Activated T-cell treated with anti-CD3 and anti-CD28 coated beads, Interleukin-2, amount 50 U/mL, for 72 hours (primary cell): ENCODE data around the gene GRIK5. TPM values are rescaled to one million over a fixed set of nuclear protein-coding genes. Genes with fewer than 3 reads are reported as not detected.

Experiments
- ATAC-seq, 2 donors: fragments of 150-1000 bp; cut with Tn5 transposase; replicated peaks in 1 of 2; 2 replicates each; pipeline ENCODE4 v1.10.0; 2021; ENCODE audit warnings: moderate library complexity in 2 of 2, mild to moderate bottlenecking in 1 of 2
- DNase-seq, 2 donors: peaks; one replicate each; pipeline ENCODE4 v3.0.0; 2021 to 2022; ENCODE audit warnings: mixed read lengths in 1 of 2
- H3K27ac Mint-ChIP-seq: one replicate; pipeline ENCODE4 v1.8.0; 2022; ENCODE audit warnings: mild to moderate bottlenecking, moderate library complexity, mixed read lengths
- H3K27me3 Mint-ChIP-seq: one replicate; pipeline ENCODE4 v1.8.0; 2022; ENCODE audit warnings: low read depth, mixed read lengths
- H3K36me3 Mint-ChIP-seq, 2 donors: one replicate each; pipeline ENCODE4 v1.8.0; 2022; ENCODE audit warnings: mixed read lengths in 2 of 2, mild to moderate bottlenecking in 1 of 2; ENCODE audit not compliant: insufficient read depth in 2 of 2
- H3K4me1 Mint-ChIP-seq: one replicate; pipeline ENCODE4 v1.8.0; 2022; ENCODE audit warnings: low read depth, mixed read lengths
- H3K4me3 Mint-ChIP-seq, 2 donors: one replicate each; pipeline ENCODE4 v1.8.0; 2022; ENCODE audit warnings: mild to moderate bottlenecking in 2 of 2, mixed read lengths in 2 of 2, moderate library complexity in 2 of 2
- H3K9me3 Mint-ChIP-seq, 2 donors: one replicate each; pipeline ENCODE4 v1.8.0; 2022; ENCODE audit warnings: mixed read lengths in 2 of 2
- total RNA-seq, 2 donors: library from RNA; stranded (reverse); gene quantifications; one replicate each; pipeline ENCODE4 v1.2.3, GENCODE V29; 2022

Gene GRIK5
- total RNA-seq, 2 donors from 2014 or later = 1.1 to 3.8 TPM

- no peaks in the 10 kb centered on the region for H3K9me3 Mint-ChIP-seq
- peaks cover 33% of the 10 kb centered on the region for H3K4me1 Mint-ChIP-seq
- DNase-seq (no peak), ATAC-seq (no peak)
- H3K27ac Mint-ChIP-seq = no peak overlapping the region
- H3K36me3 Mint-ChIP-seq = peaks cover 3 to 18% of the 10 kb centered on the region in 2 donors
- no peak overlapping the region for H3K4me3 Mint-ChIP-seq
- no peaks in the 10 kb centered on the region for H3K27me3 Mint-ChIP-seq
These were observed 21.7 kb upstream of the GRIK5 start for GRCh38 chr19:42091742-42092141.

GRCh38 chr19:42091300-42091699 is 21.3 kb upstream of the GRIK5 start:
- ATAC-seq (no peak), DNase-seq (no peak)
- Mint-ChIP-seq H3K27me3 (no peaks in the 10 kb centered on the region), H3K27ac (peak overlapping the region; percentile 82), H3K4me1 (peaks cover 33% of the 10 kb centered on the region), H3K4me3 (no peak overlapping the region), H3K36me3 (peaks cover 0 to 15% of the 10 kb centered on the region in 2 donors), H3K9me3 (no peaks in the 10 kb centered on the region)

GRCh38 chr19:42090672-42091071 is 20.7 kb upstream of the GRIK5 start:
- H3K4me3 Mint-ChIP-seq = no peak overlapping the region
- H3K27ac Mint-ChIP-seq = peak overlapping the region; percentile 82
- no peak for DNase-seq
- no peak for ATAC-seq
- no peaks in the 10 kb centered on the region for H3K27me3 Mint-ChIP-seq
- H3K9me3 Mint-ChIP-seq = no peaks in the 10 kb centered on the region
- peaks cover 0 to 15% of the 10 kb centered on the region in 2 donors for H3K36me3 Mint-ChIP-seq
- peaks cover 33% of the 10 kb centered on the region for H3K4me1 Mint-ChIP-seq

GRCh38 chr19:42089772-42090171 is 19.8 kb upstream of the GRIK5 start:
- Mint-ChIP-seq H3K27me3 (no peaks in the 10 kb centered on the region), H3K4me3 (no peak overlapping the region), H3K27ac (no peak overlapping the region), H3K4me1 (peaks cover 33% of the 10 kb centered on the region), H3K36me3 (peaks cover 0 to 12% of the 10 kb centered on the region in 2 donors), H3K9me3 (no peaks in the 10 kb centered on the region)
- DNase-seq = no peak
- no peak for ATAC-seq

GRCh38 chr19:42089191-42089750 is 19.3 kb upstream of the GRIK5 start:
- ATAC-seq (no peak), DNase-seq (no peak)
- H3K4me1 Mint-ChIP-seq = peaks cover 33% of the 10 kb centered on the region
- H3K27ac Mint-ChIP-seq = no peak overlapping the region
- H3K4me3 Mint-ChIP-seq = no peak overlapping the region
- H3K9me3 Mint-ChIP-seq = no peaks in the 10 kb centered on the region
- H3K36me3 Mint-ChIP-seq = peaks cover 0 to 10% of the 10 kb centered on the region in 2 donors
- no peaks in the 10 kb centered on the region for H3K27me3 Mint-ChIP-seq

GRCh38 chr19:42088471-42089190 is 18.6 kb upstream of the GRIK5 start:
- no peak for ATAC-seq
- Mint-ChIP-seq H3K27ac (no peak overlapping the region), H3K4me1 (peaks cover 33% of the 10 kb centered on the region), H3K27me3 (no peaks in the 10 kb centered on the region), H3K36me3 (peaks cover 0 to 10% of the 10 kb centered on the region in 2 donors), H3K9me3 (no peaks in the 10 kb centered on the region), H3K4me3 (no peak overlapping the region)
- no peak for DNase-seq

GRCh38 chr19:42086770-42087550 is 17.0 kb upstream of the GRIK5 start:
- no peak for DNase-seq
- no peak for ATAC-seq
- Mint-ChIP-seq H3K4me3 (no peak overlapping the region), H3K27me3 (no peaks in the 10 kb centered on the region), H3K27ac (peak overlapping the region; percentile 65), H3K4me1 (peaks cover 28% of the 10 kb centered on the region), H3K36me3 (peaks cover 0 to 6% of the 10 kb centered on the region in 2 donors), H3K9me3 (no peaks in the 10 kb centered on the region)

GRCh38 chr19:42086188-42086736 is 16.3 kb upstream of the GRIK5 start:
- no peak for DNase-seq
- Mint-ChIP-seq H3K27ac (no peak overlapping the region), H3K4me3 (no peak overlapping the region), H3K4me1 (peaks cover 34% of the 10 kb centered on the region), H3K27me3 (no peaks in the 10 kb centered on the region), H3K9me3 (no peaks in the 10 kb centered on the region), H3K36me3 (peaks cover 0 to 6% of the 10 kb centered on the region in 2 donors)
- ATAC-seq = no peak

- H3K9me3 Mint-ChIP-seq = no peaks in the 10 kb centered on the region
- H3K27ac Mint-ChIP-seq = no peak overlapping the region
- DNase-seq (no peak), ATAC-seq (no peak)
- no peak overlapping the region for H3K4me3 Mint-ChIP-seq
- no peaks in the 10 kb centered on the region for H3K36me3 Mint-ChIP-seq
- no peaks in the 10 kb centered on the region for H3K27me3 Mint-ChIP-seq
- peaks cover 22% of the 10 kb centered on the region for H3K4me1 Mint-ChIP-seq
These were observed 13.5 kb upstream of the GRIK5 start for GRCh38 chr19:42083537-42083936.

GRCh38 chr19:42081584-42082203 is 11.7 kb upstream of the GRIK5 start:
- DNase-seq = no peak
- ATAC-seq = peak; percentile 52 to 55

GRCh38 chr19:42080764-42081375 is 10.9 kb upstream of the GRIK5 start:
- H3K9me3 Mint-ChIP-seq = no peaks in the 10 kb centered on the region
- ATAC-seq = no peak
- peaks cover 0 to 8% of the 10 kb centered on the region in 2 donors for H3K36me3 Mint-ChIP-seq
- DNase-seq = no peak
- no peaks in the 10 kb centered on the region for H3K27me3 Mint-ChIP-seq
- no peak overlapping the region for H3K4me3 Mint-ChIP-seq
- H3K27ac Mint-ChIP-seq = no peak overlapping the region
- H3K4me1 Mint-ChIP-seq = peaks cover 40% of the 10 kb centered on the region

More at GRCh38 chr19:42081584-42082203, 11.7 kb upstream of the GRIK5 start:
- Mint-ChIP-seq H3K4me3 (no peak overlapping the region), H3K27me3 (no peaks in the 10 kb centered on the region), H3K4me1 (peaks cover 37% of the 10 kb centered on the region), H3K27ac (peak overlapping the region; percentile 45), H3K36me3 (peaks cover 0 to 5% of the 10 kb centered on the region in 2 donors), H3K9me3 (no peaks in the 10 kb centered on the region)

GRCh38 chr19:42079886-42080763 is 10.1 kb upstream of the GRIK5 start:
- H3K4me1 Mint-ChIP-seq = peaks cover 48% of the 10 kb centered on the region
- H3K27ac Mint-ChIP-seq = no peak overlapping the region
- ATAC-seq (no peak), DNase-seq (no peak)
- no peak overlapping the region for H3K4me3 Mint-ChIP-seq
- H3K36me3 Mint-ChIP-seq = peaks cover 5 to 12% of the 10 kb centered on the region in 2 donors
- no peaks in the 10 kb centered on the region for H3K9me3 Mint-ChIP-seq
- no peaks in the 10 kb centered on the region for H3K27me3 Mint-ChIP-seq
